Naive thymus-derived CD4-positive, alpha-beta T cell (primary cell): ENCODE data around the gene BSND. TPM values are rescaled to one million over a fixed set of nuclear protein-coding genes. Genes with fewer than 3 reads are reported as not detected.

ENCODE experiments used
- ATAC-seq: fragments of 150-1000 bp; cut with Tn5 transposase; 2 replicates; pipeline ENCODE4 v1.10.0; 2021; ENCODE audit warnings: mild to moderate bottlenecking, moderate library complexity
- CTCF ChIA-PET: fragments of 350-600 bp; sonication (Branson Sonifier 250); formaldehyde crosslinking; loops from one replicate; lab custom pipeline; 2021; ENCODE audit warnings: antibody characterized with exemption; lab: Charles Lee
- POLR2A ChIA-PET: fragments of 350-600 bp; sonication (Branson Sonifier 250); formaldehyde crosslinking; loops from one replicate; lab custom pipeline; 2021; ENCODE audit warnings: antibody characterized with exemption, inconsistent platforms; lab: Charles Lee
- DNase-seq, 9 donors: peaks; one replicate each; pipeline versions ENCODE4 v3.0.0 to v3.0.0-alpha.2; 2020 to 2022; ENCODE audit warnings: mixed read lengths in 1 of 9
- H3K27ac ChIP-seq: one replicate; pipeline ENCODE4 v1.7.0; 2013; ENCODE audit warnings: mild to moderate bottlenecking, low read depth, low read length, moderate library complexity
- H3K27me3 ChIP-seq, 2 donors: one replicate each; pipeline ENCODE4 v1.7.0; 2013; ENCODE audit warnings: low read length in 2 of 2, mild to moderate bottlenecking in 2 of 2, moderate library complexity in 2 of 2; ENCODE audit not compliant: control insufficient read depth in 2 of 2, insufficient read depth in 2 of 2
- H3K36me3 ChIP-seq, 3 experiments: 1 replicate in 2 of 3; 2 replicates in 1 of 3; pipeline ENCODE4 v1.7.0; 2013; ENCODE audit warnings: low read length in 3 of 3, mild to moderate bottlenecking in 3 of 3, moderate library complexity in 1 of 3; ENCODE audit not compliant: insufficient read depth in 3 of 3, control insufficient read depth in 2 of 3
- H3K4me1 ChIP-seq, 2 donors: one replicate each; pipeline ENCODE4 v1.7.0; 2013; ENCODE audit warnings: low read length in 2 of 2, mild to moderate bottlenecking in 2 of 2, moderate library complexity in 1 of 2; ENCODE audit not compliant: control insufficient read depth in 2 of 2, insufficient read depth in 2 of 2
- H3K4me3 ChIP-seq: 2 replicates; pipeline ENCODE4 v1.7.0; 2013; ENCODE audit warnings: mild to moderate bottlenecking, low read length
- H3K9me3 ChIP-seq, 3 experiments: 1 replicate in 2 of 3; 2 replicates in 1 of 3; pipeline ENCODE4 v1.7.0; 2013; ENCODE audit warnings: low read length in 3 of 3; ENCODE audit not compliant: control insufficient read depth in 2 of 3
- H3K27ac Mint-ChIP-seq, 9 donors: one replicate each; pipeline ENCODE4 v1.8.0; 2020 to 2022; ENCODE audit warnings: mixed read lengths in 9 of 9, mild to moderate bottlenecking in 8 of 9, moderate library complexity in 5 of 9, inconsistent platforms in 2 of 9
- H3K27me3 Mint-ChIP-seq, 5 donors: one replicate each; pipeline ENCODE4 v1.8.0; 2021 to 2022; ENCODE audit warnings: mixed read lengths in 5 of 5, mild to moderate bottlenecking in 1 of 5
- H3K36me3 Mint-ChIP-seq, 5 donors: one replicate each; pipeline ENCODE4 v1.8.0; 2020 to 2022; ENCODE audit warnings: mixed read lengths in 5 of 5, mild to moderate bottlenecking in 3 of 5, inconsistent platforms in 1 of 5
- H3K4me1 Mint-ChIP-seq, 7 donors: one replicate each; pipeline ENCODE4 v1.8.0; 2020 to 2022; ENCODE audit warnings: mixed read lengths in 7 of 7, mild to moderate bottlenecking in 3 of 7, inconsistent platforms in 1 of 7
- H3K4me3 Mint-ChIP-seq, 10 donors: one replicate each; pipeline ENCODE4 v1.8.0; 2020 to 2022; ENCODE audit warnings: mild to moderate bottlenecking in 10 of 10, mixed read lengths in 10 of 10, moderate library complexity in 6 of 10, inconsistent platforms in 2 of 10
- H3K9me3 Mint-ChIP-seq, 11 donors: one replicate each; pipeline ENCODE4 v1.8.0; 2020 to 2022; ENCODE audit warnings: mixed read lengths in 11 of 11, mild to moderate bottlenecking in 4 of 11, inconsistent platforms in 1 of 11, moderate library complexity in 1 of 11
- intact Hi-C, 2 donors: fragments of 100-400 bp; cut with micrococcal nuclease; formaldehyde crosslinking; loops; one replicate each; pipeline ENCODE4 v1.15.1; 2023
- polyA plus RNA-seq, 2 donors: library from polyadenylated mRNA; unstranded; fragments of 300-500 nt; fragmentation: Illumina TruSeq; gene quantifications; one replicate each; pipeline ENCODE4 v1.2.3, GENCODE V29; 2021
- total RNA-seq, 6 experiments: library from RNA in 5 of 6; stranded (reverse) in 5 of 6; gene quantifications; 1 replicate in 5 of 6; 2 replicates in 1 of 6; pipeline ENCODE4 v1.2.3 and lab custom pipeline; 2021 to 2026

Gene BSND
- total and polyA plus RNA-seq, 7 experiments from 2014 or later: 0.05 TPM; not detected in 6

- Histone ChIP-seq H3K4me1 (no peaks in the 10 kb centered on the region), H3K9me3 (no peaks in the 10 kb centered on the region), H3K4me3 (no peak overlapping the region), H3K36me3 (no peaks in the 10 kb centered on the region), H3K27me3 (no peaks in the 10 kb centered on the region), H3K27ac (no peak overlapping the region)
- intact Hi-C loops: no loop called here
- ChIA-PET POLR2A (no interaction called here), CTCF (interaction anchor here (1.0 kb wide), 1 partner anchor 9 kb away, joined by 5 read pairs; no protein-coding TSS in a partner anchor)
- DNase-seq (no peak), ATAC-seq (peak; percentile 91)
- Mint-ChIP-seq H3K9me3 (peaks cover 0 to 3% (median 0%) of the 10 kb centered on the region in 11 donors), H3K4me1 (peaks cover 3 to 11% (median 6%) of the 10 kb centered on the region in 7 donors), H3K4me3 (peak overlapping the region in 1 of 10 donors; percentile 42), H3K36me3 (peaks cover 0 to 3% (median 0%) of the 10 kb centered on the region in 5 donors), H3K27me3 (peaks cover 10 to 18% (median 14%) of the 10 kb centered on the region in 5 donors), H3K27ac (no peak overlapping the region)
Observed at GRCh38 chr1:54965624-54966340, 33.0 kb upstream of the BSND start.

- POLR2A ChIA-PET: no interaction called here
Observed at GRCh38 chr1:54967372-54967771, 31.4 kb upstream of the BSND start.

GRCh38 chr1:54968551-54968950 lies 30.2 kb upstream of the BSND start:
- ATAC-seq: no peak
- H3K4me1 ChIP-seq: no peaks in the 10 kb centered on the region
- peaks cover 22 to 34% (median 29%) of the 10 kb centered on the region in 5 donors for H3K27me3 Mint-ChIP-seq
- no peak for DNase-seq
- intact Hi-C loops: no loop called here
- no peaks in the 10 kb centered on the region for H3K36me3 ChIP-seq
- H3K27ac Mint-ChIP-seq: no peak overlapping the region
- no peak overlapping the region for H3K4me3 ChIP-seq
- peaks cover 0 to 3% (median 0%) of the 10 kb centered on the region in 5 donors for H3K36me3 Mint-ChIP-seq
- no peak overlapping the region for H3K4me3 Mint-ChIP-seq
- peaks cover 0 to 2% of the 10 kb centered on the region in 2 donors for H3K27me3 ChIP-seq
- peaks cover 0 to 3% (median 0%) of the 10 kb centered on the region in 11 donors for H3K9me3 Mint-ChIP-seq
- no peak overlapping the region for H3K27ac ChIP-seq
- H3K9me3 ChIP-seq: no peaks in the 10 kb centered on the region
- ChIA-PET CTCF (no interaction called here), POLR2A (no interaction called here)
- peaks cover 3 to 11% (median 6%) of the 10 kb centered on the region in 7 donors for H3K4me1 Mint-ChIP-seq

More at GRCh38 chr1:54967372-54967771, 31.4 kb upstream of the BSND start:
- CTCF ChIA-PET: no interaction called here
- no peak overlapping the region for H3K27ac ChIP-seq
- peaks cover 0 to 3% (median 0%) of the 10 kb centered on the region in 11 donors for H3K9me3 Mint-ChIP-seq
- H3K4me3 ChIP-seq: no peak overlapping the region
- intact Hi-C loops: no loop called here
- ATAC-seq: no peak
- peaks cover 0 to 2% of the 10 kb centered on the region in 2 donors for H3K27me3 ChIP-seq
- peaks cover 3 to 11% (median 6%) of the 10 kb centered on the region in 7 donors for H3K4me1 Mint-ChIP-seq
- no peak for DNase-seq
- peaks cover 11 to 26% (median 18%) of the 10 kb centered on the region in 5 donors for H3K27me3 Mint-ChIP-seq
- H3K9me3 ChIP-seq: no peaks in the 10 kb centered on the region
- H3K4me3 Mint-ChIP-seq: no peak overlapping the region
- H3K4me1 ChIP-seq: no peaks in the 10 kb centered on the region
- no peaks in the 10 kb centered on the region for H3K36me3 ChIP-seq
- H3K36me3 Mint-ChIP-seq: peaks cover 0 to 3% (median 0%) of the 10 kb centered on the region in 5 donors
- H3K27ac Mint-ChIP-seq: no peak overlapping the region

GRCh38 chr1:54969879-54970278 lies 28.9 kb upstream of the BSND start:
- no peaks in the 10 kb centered on the region for H3K36me3 ChIP-seq
- Mint-ChIP-seq H3K27ac (no peak overlapping the region), H3K36me3 (peaks cover 0 to 3% (median 0%) of the 10 kb centered on the region in 5 donors), H3K27me3 (peaks cover 22 to 38% (median 31%) of the 10 kb centered on the region in 5 donors), H3K4me3 (no peak overlapping the region), H3K9me3 (peaks cover 0 to 2% (median 0%) of the 10 kb centered on the region in 11 donors), H3K4me1 (peaks cover 3 to 11% (median 6%) of the 10 kb centered on the region in 7 donors)
- intact Hi-C loops: no loop called here
- H3K9me3 ChIP-seq: no peaks in the 10 kb centered on the region
- ATAC-seq (no peak), DNase-seq (no peak)
- H3K27me3 ChIP-seq: peaks cover 0 to 2% of the 10 kb centered on the region in 2 donors
- CTCF ChIA-PET: no interaction called here
- no peaks in the 10 kb centered on the region for H3K4me1 ChIP-seq
- no peak overlapping the region for H3K27ac ChIP-seq
- POLR2A ChIA-PET: no interaction called here
- no peak overlapping the region for H3K4me3 ChIP-seq

GRCh38 chr1:54970901-54971300 lies 27.8 kb upstream of the BSND start:
- ATAC-seq: no peak
- Histone ChIP-seq H3K4me1 (no peaks in the 10 kb centered on the region), H3K9me3 (no peaks in the 10 kb centered on the region), H3K4me3 (no peak overlapping the region), H3K27ac (no peak overlapping the region), H3K27me3 (peaks cover 0 to 2% of the 10 kb centered on the region in 2 donors), H3K36me3 (no peaks in the 10 kb centered on the region)
- peaks cover 0 to 1% (median 0%) of the 10 kb centered on the region in 11 donors for H3K9me3 Mint-ChIP-seq
- no peak overlapping the region for H3K27ac Mint-ChIP-seq
- H3K36me3 Mint-ChIP-seq: peaks cover 0 to 3% (median 0%) of the 10 kb centered on the region in 5 donors
- intact Hi-C loops: no loop called here
- no peak overlapping the region for H3K4me3 Mint-ChIP-seq
- peaks cover 27 to 44% (median 37%) of the 10 kb centered on the region in 5 donors for H3K27me3 Mint-ChIP-seq
- POLR2A ChIA-PET: no interaction called here
- H3K4me1 Mint-ChIP-seq: peaks cover 3 to 8% (median 3%) of the 10 kb centered on the region in 7 donors
- DNase-seq: no peak
- CTCF ChIA-PET: no interaction called here

- Histone ChIP-seq H3K4me1 (no peaks in the 10 kb centered on the region), H3K27me3 (peaks cover 0 to 2% of the 10 kb centered on the region in 2 donors), H3K27ac (no peak overlapping the region), H3K4me3 (no peak overlapping the region), H3K9me3 (no peaks in the 10 kb centered on the region), H3K36me3 (no peaks in the 10 kb centered on the region)
- peak; percentile 67 for ATAC-seq
- no peak for DNase-seq
- Mint-ChIP-seq H3K9me3 (peaks cover 0 to 1% (median 0%) of the 10 kb centered on the region in 11 donors), H3K27ac (no peak overlapping the region), H3K27me3 (peaks cover 26 to 44% (median 35%) of the 10 kb centered on the region in 5 donors), H3K4me1 (peaks cover 0 to 4% (median 0%) of the 10 kb centered on the region in 7 donors), H3K36me3 (peaks cover 0 to 3% (median 0%) of the 10 kb centered on the region in 5 donors), H3K4me3 (no peak overlapping the region)
- CTCF ChIA-PET: interaction anchor here (0.9 kb wide), 1 partner anchor 26 kb away, joined by 3 read pairs; no protein-coding TSS in a partner anchor
- intact Hi-C loops: no loop called here
- POLR2A ChIA-PET: no interaction called here
Observed at GRCh38 chr1:54971317-54971791, 27.4 kb upstream of the BSND start.
